Measurements from ENCODE around the gene PTPRC. TPM values are rescaled to one million over a fixed set of nuclear protein-coding genes. Genes with fewer than 3 reads are reported as not detected.

PTPRC gene
- total and polyA plus RNA-seq, 12 donors: 1.0 to 62.7 (median 5.3) TPM

DNA sequence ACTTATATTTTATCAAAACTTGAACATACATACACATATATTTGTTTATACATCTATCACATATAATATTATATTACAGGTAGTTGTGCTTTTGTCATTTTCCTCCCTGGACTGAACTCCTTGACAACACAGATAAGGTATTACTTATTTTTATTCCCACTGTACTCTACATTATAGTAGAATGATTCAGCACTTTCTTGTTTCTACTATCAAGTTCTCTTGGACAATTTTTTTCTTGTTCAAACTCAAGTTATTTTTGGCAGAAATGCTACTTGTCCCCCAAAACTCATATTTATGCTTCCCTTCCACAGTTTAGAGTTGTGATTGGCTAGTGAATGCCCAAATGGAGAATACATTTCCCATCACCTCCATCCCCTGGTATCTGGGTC lies 10.8 kb upstream of the PTPRC start:
- Histone ChIP-seq H3K36me3 (no peaks in the 10 kb centered on the region), H3K27me3 (peaks cover 0 to 4% (median 0%) of the 10 kb centered on the region in 7 donors), H3K4me1 (peaks cover 0 to 16% (median 0%) of the 10 kb centered on the region in 9 donors), H3K9me3 (no peaks in the 10 kb centered on the region), H3K27ac (peak overlapping the region in 1 of 10 donors; percentile 39), H3K4me3 (no peak overlapping the region)
- intact Hi-C loops (cut with DNase I): no loop called here
- ATAC-seq (no peak), DNase-seq (no peak)
- TF ChIP-seq, protein P1, sequence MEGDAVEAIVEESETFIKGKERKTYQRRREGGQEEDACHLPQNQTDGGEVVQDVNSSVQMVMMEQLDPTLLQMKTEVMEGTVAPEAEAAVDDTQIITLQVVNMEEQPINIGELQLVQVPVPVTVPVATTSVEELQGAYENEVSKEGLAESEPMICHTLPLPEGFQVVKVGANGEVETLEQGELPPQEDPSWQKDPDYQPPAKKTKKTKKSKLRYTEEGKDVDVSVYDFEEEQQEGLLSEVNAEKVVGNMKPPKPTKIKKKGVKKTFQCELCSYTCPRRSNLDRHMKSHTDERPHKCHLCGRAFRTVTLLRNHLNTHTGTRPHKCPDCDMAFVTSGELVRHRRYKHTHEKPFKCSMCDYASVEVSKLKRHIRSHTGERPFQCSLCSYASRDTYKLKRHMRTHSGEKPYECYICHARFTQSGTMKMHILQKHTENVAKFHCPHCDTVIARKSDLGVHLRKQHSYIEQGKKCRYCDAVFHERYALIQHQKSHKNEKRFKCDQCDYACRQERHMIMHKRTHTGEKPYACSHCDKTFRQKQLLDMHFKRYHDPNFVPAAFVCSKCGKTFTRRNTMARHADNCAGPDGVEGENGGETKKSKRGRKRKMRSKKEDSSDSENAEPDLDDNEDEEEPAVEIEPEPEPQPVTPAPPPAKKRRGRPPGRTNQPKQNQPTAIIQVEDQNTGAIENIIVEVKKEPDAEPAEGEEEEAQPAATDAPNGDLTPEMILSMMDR (IDR thresholded peaks at IDR 0.05): no peak

DNA sequence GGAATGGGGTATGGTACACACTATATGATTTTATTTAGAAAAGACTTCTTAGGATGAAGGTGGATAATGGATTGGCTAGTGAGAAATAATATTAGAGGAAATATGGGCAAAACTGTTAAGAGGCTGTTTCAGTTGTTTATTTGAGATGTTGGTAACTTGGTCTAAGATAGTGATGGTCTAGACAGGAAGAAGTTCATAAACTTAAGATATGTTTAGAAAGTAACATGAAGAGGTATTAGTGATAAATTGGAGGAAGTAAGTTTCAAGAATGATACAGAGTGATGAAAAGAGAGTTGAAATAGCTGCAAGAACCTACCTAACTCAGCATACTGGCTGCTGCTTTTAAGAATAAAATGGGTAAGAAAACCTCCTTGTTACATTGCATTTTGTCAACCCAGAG lies 9.2 kb upstream of the PTPRC start:
- TF ChIP-seq, protein P1 (IDR thresholded peaks at IDR 0.05): no peak
- intact Hi-C loops (cut with DNase I): no loop called here
- Histone ChIP-seq H3K4me1 (peaks cover 0 to 21% (median 0%) of the 10 kb centered on the region in 9 donors), H3K9me3 (no peaks in the 10 kb centered on the region), H3K4me3 (no peak overlapping the region), H3K36me3 (no peaks in the 10 kb centered on the region), H3K27me3 (peaks cover 0 to 4% (median 0%) of the 10 kb centered on the region in 7 donors), H3K27ac (peak overlapping the region in 1 of 10 donors; percentile 13)
- DNase-seq (no peak), ATAC-seq (no peak)

DNA sequence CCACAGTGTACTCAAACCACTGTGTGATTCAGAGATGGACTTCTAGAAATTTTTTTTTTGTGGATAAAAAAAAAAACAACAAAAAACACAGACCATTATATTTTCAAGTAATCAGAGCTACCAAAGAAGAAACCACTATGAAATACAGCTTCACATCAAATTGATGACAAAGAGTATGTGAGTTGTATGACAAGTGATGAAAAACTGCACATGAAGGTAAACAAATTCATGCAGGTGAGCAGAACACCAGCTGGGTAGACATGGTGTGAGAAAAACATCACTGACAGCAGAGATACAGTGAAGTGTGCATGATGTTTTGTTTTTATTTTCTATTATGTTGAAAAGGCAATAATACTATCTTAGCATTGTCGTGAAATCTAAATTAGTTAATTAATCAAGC lies 8.0 kb upstream of the PTPRC start:
- DNase-seq: no peak
- H3K27me3 ChIP-seq: peaks cover 0 to 4% (median 0%) of the 10 kb centered on the region in 7 donors
- 87 to 100% methylated on average over 1 of the region's 1 CpG for WGBS, 2 donors
- intact Hi-C loops (cut with DNase I): no loop called here
- H3K4me3 ChIP-seq: no peak overlapping the region
- no peak overlapping the region for H3K27ac ChIP-seq
- peaks cover 0 to 29% (median 0%) of the 10 kb centered on the region in 9 donors for H3K4me1 ChIP-seq
- no peaks in the 10 kb centered on the region for H3K9me3 ChIP-seq
- TF ChIP-seq, protein P1 (IDR thresholded peaks at IDR 0.05): no peak
- ATAC-seq: no peak
- no peaks in the 10 kb centered on the region for H3K36me3 ChIP-seq

DNA sequence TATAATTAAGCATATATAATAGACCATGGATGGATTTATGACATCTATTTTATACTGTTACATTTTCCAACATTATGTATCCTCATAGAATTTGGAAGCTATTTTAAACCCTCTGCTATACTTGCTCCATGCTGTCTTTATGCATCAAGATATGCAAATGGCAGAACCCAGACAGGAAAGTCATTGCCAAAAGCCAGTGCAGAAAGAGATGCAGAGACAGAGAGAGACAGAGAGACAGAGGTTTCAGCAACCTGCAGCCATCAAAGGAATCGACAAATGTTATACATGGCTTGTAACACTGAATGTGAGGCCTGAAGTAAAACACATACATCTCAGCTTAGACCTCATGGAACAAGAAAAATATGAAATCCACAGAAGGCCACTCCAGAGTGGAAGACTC lies 7.5 kb upstream of the PTPRC start:
- H3K27ac ChIP-seq: no peak overlapping the region
- H3K9me3 ChIP-seq: no peaks in the 10 kb centered on the region
- H3K4me1 ChIP-seq: peaks cover 0 to 33% (median 0%) of the 10 kb centered on the region in 9 donors
- no peak for DNase-seq
- 89 to 100% methylated on average over 1 of the region's 1 CpG for WGBS, 2 donors
- intact Hi-C loops (cut with DNase I): no loop called here
- H3K36me3 ChIP-seq: no peaks in the 10 kb centered on the region
- H3K4me3 ChIP-seq: no peak overlapping the region
- H3K27me3 ChIP-seq: peaks cover 0 to 4% (median 0%) of the 10 kb centered on the region in 7 donors
- TF ChIP-seq, protein P1 (IDR thresholded peaks at IDR 0.05): no peak
- ATAC-seq: no peak

All from heart right ventricle (tissue), 16 donors.